Measurements from ENCODE around the gene ZNF460. TPM values are rescaled to one million over a fixed set of nuclear protein-coding genes. Genes with fewer than 3 reads are reported as not detected.

The ZNF460 gene
- total RNA-seq, 1 donor: 91.1 TPM

GRCh38 chr19:57262044-57262443 lies 18.2 kb upstream of the ZNF460 start:
- DNase-seq (ENCODE audit: low read depth): no peak
- no peak overlapping the region for H3K4me3 ChIP-seq (ENCODE audit: low read depth, low read length)
- TF ChIP-seq CTCF (IDR thresholded peaks at IDR 0.05; ENCODE audit: insufficient read depth, low read depth, low read length): no peak

- TF ChIP-seq CTCF (IDR thresholded peaks at IDR 0.05; ENCODE audit: insufficient read depth, low read depth, low read length): no peak
Observed at GRCh38 chr19:57263244-57263741, 17.0 kb upstream of the ZNF460 start.

GRCh38 chr19:57267291-57267690 lies 13.0 kb upstream of the ZNF460 start:
- no peak for TF ChIP-seq CTCF (IDR thresholded peaks at IDR 0.05; ENCODE audit: insufficient read depth, low read depth, low read length)

More at GRCh38 chr19:57263244-57263741, 17.0 kb upstream of the ZNF460 start:
- no peak for DNase-seq (ENCODE audit: low read depth)
- H3K4me3 ChIP-seq (ENCODE audit: low read depth, low read length): no peak overlapping the region

DNA sequence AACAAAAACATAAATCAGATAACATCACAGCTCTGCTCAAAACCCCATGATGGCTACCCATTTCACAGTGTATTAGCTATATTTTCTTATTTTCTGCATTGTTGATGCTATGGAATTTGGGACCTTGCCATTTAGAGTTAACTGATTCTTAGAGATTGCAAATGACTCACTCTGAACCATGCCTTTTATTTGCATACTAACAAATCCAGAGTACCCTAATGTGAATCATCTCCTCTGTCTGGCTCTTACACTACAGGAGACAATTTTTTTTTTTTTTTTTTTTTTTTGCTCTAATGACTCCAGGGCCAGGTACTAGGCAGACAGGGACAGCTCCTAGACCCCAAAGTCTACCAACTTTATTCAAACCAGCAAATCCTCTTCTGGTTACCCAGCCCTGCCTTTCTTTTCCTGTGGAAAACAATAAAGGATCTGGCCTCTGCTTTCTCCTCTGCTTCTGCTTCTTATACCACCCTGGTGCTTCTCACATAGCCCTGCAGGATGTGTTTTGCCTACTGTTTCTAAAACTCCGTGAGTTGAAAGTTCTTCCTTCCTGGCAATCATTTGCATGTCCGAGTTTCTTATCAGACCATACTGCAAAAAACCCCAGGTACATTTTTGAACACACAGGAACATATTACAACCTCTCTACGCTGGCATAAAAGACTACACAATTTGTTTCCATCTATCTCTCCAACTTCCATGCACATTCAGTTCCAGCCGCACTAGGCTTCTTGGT lies 10.6 kb upstream of the ZNF460 start:
- no peak for TF ChIP-seq CTCF (IDR thresholded peaks at IDR 0.05; ENCODE audit: insufficient read depth, low read depth, low read length)
- peak; percentile 79 for DNase-seq (ENCODE audit: low read depth)
- H3K4me3 ChIP-seq (ENCODE audit: low read depth, low read length): no peak overlapping the region

More at GRCh38 chr19:57267291-57267690, 13.0 kb upstream of the ZNF460 start:
- H3K4me3 ChIP-seq (ENCODE audit: low read depth, low read length): no peak overlapping the region
- no peak for DNase-seq (ENCODE audit: low read depth)

DNA sequence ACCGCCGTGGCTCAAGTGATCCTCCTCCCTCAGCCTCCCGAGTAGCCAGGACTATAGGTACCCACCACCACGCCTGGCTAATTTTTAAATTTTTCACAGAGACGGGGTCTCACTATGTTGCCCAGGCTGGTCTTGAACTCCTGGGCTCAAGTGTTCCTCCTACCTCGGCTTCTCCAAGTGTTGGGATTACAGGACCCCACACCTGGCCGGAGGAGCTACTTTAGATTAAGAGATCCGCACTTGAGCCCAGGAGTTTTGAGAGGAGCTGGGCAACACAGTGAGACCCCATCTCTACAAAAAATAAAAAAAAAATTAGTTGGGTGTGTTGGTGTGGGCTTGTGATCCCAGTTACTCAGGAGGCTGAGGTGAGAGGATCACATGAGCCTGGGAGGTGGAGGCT lies 9.0 kb upstream of the ZNF460 start:
- no peak overlapping the region for H3K4me3 ChIP-seq (ENCODE audit: low read depth, low read length)
- DNase-seq (ENCODE audit: low read depth): no peak
- no peak for TF ChIP-seq CTCF (IDR thresholded peaks at IDR 0.05; ENCODE audit: insufficient read depth, low read depth, low read length)

GRCh38 chr19:57273014-57273413 lies 7.3 kb upstream of the ZNF460 start:
- no peak for TF ChIP-seq CTCF (IDR thresholded peaks at IDR 0.05; ENCODE audit: insufficient read depth, low read depth, low read length)
- DNase-seq (ENCODE audit: low read depth): no peak
- H3K4me3 ChIP-seq (ENCODE audit: low read depth, low read length): no peak overlapping the region

All from fibroblast of villous mesenchyme (primary cell).